Esophagus muscularis mucosa (tissue), 3 donors: ENCODE data around the gene APOL2.

Experiments
- EP300 ChIP-seq: sonication (generic); formaldehyde crosslinking; IDR thresholded peaks from one replicate; pipeline ENCODE4 v1.6.1; 2017; ENCODE audit warnings: antibody characterized with exemption
- TF ChIP-seq, protein P1 (sequence below), 3 experiments: fragments of 200-600 bp in 2 of 3; fragments of 450-650 bp in 1 of 3; sonication (generic) in 2 of 3; IDR thresholded peaks; one replicate each; pipeline ENCODE4 v1.5.1; 2017 to 2019; ENCODE audit warnings: antibody characterized with exemption in 3 of 3, mild to moderate bottlenecking in 2 of 3, moderate library complexity in 1 of 3

DNA sequence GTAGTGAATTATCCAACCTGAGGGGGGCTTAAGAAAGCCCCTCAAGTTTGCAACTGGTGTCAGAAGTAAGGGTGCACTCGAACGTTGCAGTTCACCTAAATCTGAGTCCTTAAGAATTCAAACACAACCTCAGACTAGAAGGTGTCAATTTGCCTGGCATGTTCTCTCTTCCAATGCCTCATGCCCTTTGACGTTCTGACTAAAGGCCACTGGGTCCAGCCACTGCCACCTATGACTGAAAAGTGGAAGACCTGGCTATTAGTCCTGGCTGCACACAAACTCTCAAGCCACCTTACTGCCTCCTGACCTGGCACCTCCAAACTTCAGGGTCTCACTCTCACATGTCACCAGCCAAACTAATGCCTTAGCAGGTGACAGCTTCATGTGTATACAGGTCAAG is 45.8 kb downstream of the APOL2 start:
- TF ChIP-seq, protein P1, sequence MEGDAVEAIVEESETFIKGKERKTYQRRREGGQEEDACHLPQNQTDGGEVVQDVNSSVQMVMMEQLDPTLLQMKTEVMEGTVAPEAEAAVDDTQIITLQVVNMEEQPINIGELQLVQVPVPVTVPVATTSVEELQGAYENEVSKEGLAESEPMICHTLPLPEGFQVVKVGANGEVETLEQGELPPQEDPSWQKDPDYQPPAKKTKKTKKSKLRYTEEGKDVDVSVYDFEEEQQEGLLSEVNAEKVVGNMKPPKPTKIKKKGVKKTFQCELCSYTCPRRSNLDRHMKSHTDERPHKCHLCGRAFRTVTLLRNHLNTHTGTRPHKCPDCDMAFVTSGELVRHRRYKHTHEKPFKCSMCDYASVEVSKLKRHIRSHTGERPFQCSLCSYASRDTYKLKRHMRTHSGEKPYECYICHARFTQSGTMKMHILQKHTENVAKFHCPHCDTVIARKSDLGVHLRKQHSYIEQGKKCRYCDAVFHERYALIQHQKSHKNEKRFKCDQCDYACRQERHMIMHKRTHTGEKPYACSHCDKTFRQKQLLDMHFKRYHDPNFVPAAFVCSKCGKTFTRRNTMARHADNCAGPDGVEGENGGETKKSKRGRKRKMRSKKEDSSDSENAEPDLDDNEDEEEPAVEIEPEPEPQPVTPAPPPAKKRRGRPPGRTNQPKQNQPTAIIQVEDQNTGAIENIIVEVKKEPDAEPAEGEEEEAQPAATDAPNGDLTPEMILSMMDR (IDR thresholded peaks at IDR 0.05): no peak
- TF ChIP-seq EP300: no peak
